Superior temporal gyrus (tissue), 1 donor: ENCODE results near the gene TTC39A.

Experiments
- DNase-seq: peaks from one replicate; pipeline ENCODE4 v3.0.0-alpha.2; 2016; ENCODE audit errors: extremely low spot score

Gene TTC39A

GRCh38 chr1:51314974-51315373 lies 15.4 kb downstream of the TTC39A start:
- DNase-seq, result no peak

- peak; percentile 21 for DNase-seq
Observed at GRCh38 chr1:51313961-51314777, 16.2 kb downstream of the TTC39A start.

DNA sequence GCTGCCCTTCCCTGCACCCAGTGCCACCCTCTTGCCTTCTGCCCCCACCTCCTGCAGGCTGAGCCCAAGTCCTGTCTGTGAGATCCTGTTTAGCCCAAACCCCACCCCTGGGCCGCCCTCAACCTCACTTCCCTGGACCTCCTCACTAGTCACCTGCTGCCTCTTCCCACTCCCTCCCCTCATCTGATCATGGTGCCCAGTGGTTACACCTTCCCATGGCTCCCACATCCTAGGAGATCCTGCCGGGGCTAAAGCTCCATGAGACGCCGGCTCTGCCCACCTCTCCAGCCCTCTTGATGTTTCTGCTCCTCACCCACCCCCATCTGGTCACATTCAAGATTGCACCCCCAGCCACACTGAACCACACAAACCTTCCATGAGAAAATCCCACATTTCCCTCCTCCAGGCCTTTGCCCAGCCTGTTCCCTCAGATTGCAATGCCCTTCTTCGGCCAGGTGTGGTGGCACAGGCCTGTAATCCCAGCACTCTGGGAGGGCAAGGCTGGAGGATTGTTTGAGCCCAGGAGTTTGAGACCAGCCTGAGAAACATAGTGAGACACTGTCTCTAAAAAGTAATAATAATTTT lies 17.0 kb downstream of the TTC39A start:
- DNase-seq, result no peak

- DNase-seq, result no peak
Observed at GRCh38 chr1:51312718-51313117, 17.6 kb downstream of the TTC39A start.

GRCh38 chr1:51311826-51312225 lies 18.5 kb downstream of the TTC39A start:
- DNase-seq, result no peak

- no peak for DNase-seq
Observed at GRCh38 chr1:51310871-51311613, 19.3 kb downstream of the TTC39A start.

- DNase-seq, result no peak
Observed at GRCh38 chr1:51309291-51309690, 21.1 kb downstream of the TTC39A start.

DNA sequence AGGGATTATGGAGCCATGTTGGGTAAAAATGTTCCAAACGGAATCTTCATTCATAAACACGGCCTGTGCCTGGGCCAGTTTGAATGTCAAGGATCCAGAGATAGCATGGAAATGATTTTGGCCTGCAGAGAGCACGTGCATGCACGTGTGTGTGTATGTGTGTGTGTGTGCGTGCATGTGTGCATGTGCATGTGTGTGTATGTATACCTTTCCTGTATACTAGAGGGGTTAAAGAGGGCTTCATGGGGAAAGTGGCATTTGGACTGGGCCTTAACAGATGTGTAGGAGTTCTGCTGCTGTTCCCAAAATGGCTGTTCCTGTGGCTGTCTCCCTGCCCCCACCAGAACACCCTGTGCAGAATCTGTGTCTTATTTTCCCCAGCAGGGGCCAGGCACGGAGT lies 21.7 kb downstream of the TTC39A start:
- DNase-seq, result no peak

GRCh38 chr1:51306950-51307349 lies 23.4 kb downstream of the TTC39A start:
- DNase-seq, result no peak

GRCh38 chr1:51305371-51305823 lies 25.0 kb downstream of the TTC39A start:
- no peak for DNase-seq

DNA sequence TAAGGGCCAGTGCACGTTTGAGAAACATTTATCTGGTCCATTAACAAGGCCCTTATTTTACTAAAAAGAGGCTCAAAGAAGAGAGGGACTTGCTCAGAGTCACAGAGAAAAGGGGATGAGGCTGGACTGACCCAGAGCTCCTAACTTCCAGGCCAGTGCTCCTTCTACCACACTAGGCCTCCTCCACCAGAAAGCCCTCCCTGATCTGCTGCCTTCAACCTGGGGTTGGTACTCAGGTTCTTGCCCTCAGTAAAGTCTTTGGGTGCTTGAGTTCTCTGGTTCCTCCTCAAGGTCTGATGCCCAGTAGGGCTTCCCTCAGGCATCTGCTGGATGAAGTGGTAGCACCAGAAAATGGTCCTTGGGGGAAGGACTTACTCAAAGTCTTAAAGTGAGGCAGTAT lies 26.0 kb downstream of the TTC39A start:
- DNase-seq, result no peak

DNA sequence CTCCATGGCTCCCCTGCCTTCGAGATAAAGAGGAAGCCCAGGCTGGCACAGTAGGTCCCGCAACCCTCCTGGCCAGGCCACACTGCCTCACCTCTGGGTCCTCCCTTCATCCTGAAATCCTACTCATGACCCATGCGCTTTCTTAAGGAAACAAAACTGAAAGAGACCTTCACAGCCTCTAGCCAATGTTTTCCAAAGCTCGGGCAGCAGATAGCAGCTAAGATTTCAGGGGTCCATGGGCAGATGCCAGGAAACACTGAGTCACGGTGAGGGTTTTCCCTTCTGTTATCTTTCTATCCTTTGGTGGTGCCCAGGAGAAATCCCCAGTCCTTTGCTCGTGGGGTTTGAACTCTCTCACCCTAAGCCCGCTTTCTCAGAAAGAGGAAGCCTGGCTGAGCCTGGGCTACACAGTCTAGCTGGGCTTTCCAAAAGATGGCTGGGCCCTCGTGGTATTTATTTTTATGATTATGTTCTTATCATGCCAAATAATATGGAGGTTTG lies 26.6 kb downstream of the TTC39A start:
- DNase-seq, result no peak

GRCh38 chr1:51303315-51303714 lies 27.0 kb downstream of the TTC39A start:
- DNase-seq, result no peak

- DNase-seq, result no peak
Observed at GRCh38 chr1:51302746-51303145, 27.6 kb downstream of the TTC39A start.

DNA sequence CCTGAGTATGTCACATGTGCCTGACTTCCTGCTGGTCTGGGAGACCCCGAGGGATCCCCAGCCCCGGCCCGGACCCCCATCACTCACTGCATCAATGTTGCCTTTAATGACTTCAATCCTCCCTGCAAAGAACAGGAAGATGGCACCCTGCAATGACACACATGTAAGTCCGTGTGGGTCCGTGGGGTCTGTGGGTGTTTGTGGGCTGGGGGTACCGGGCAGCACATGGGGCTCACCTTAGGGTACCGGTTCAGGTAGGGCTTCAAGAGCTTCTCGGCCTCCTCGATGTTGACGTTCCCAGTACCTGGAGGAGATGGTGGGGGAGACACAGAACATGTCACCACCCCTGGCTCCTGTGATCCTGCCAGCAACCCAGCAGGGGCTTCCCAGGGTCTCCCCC lies 28.1 kb downstream of the TTC39A start:
- DNase-seq, result no peak

DNA sequence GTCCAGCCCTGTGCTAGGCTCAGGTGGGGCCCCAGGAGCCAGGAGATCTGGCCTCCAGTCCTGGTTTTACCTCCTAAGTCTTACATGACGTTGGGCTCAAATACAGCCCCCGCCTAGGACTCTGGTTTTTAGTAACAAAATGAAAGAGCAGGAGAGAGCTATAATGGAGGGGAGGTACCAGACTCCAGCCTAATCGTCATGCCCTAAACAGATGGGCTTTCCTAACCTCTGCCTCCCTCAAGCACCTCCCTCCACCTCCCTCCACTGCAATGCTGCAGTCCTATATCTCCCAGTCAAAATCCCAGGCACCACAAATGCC lies 28.6 kb downstream of the TTC39A start:
- no peak for DNase-seq

GRCh38 chr1:51301152-51301843 lies 29.1 kb downstream of the TTC39A start:
- no peak for DNase-seq

GRCh38 chr1:51299981-51300670 lies 30.2 kb downstream of the TTC39A start:
- no peak for DNase-seq

DNA sequence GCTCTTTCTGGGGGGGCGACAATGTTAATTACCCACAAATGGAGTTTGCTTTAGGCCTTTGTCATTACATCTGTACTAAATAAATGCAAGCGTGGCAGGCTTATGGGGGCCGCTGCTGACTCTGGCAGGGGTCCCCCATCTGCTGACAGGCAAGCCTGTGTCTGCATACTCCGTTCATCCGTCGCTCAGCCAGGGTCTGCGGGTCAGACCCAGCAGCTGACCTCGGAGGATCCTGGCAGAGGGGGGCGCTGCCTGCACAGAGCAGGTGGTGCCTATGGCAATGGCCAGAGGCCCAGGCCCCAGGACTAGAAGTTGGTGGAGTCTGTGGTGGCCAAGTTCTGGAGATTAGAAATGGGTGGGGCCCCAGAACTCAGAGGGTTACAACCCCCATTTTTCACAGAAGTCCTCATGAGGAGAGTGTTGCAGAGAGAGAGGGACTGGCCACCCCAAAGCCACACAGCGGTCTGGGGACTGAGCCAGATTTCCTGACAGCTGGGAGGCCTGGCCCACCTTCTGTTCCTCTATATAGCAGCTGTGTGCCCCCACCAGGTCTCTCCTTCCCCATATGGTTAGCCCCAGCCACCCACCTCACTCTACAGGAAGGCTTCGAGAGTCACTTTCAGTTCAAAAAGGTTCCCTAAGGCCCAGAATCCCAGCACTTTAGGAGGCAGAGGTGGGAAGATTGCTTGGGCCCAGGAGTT lies 31.0 kb downstream of the TTC39A start:
- DNase-seq, result no peak

DNA sequence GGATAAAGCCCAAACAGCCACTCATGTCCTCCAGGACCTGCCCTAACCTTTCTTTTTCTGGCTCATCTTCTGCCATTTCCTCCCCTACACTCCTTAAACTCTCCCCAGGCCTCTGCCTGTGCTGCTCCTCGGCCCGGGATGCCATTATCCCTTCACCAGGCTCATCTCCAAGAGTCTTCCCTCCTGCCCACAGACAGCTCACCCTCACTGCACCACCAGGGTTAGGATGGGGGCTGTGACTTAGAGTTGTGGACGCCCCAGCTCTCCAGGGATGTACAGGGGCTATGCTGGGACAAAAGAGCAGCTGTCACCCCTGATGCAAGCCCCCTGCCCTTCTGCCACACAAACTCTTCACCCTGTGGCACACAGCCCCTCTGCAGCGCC lies 32.0 kb downstream of the TTC39A start:
- no peak for DNase-seq
